PC-3 (cell line): ENCODE data around the gene RTTN. TPM values are rescaled to one million over a fixed set of nuclear protein-coding genes. Genes with fewer than 3 reads are reported as not detected.

ENCODE experiments used
- ATAC-seq: fragments of 200-7000 bp; cut with Tn5 transposase; 2 replicates; pipeline ENCODE4 v1.9.1; 2020; ENCODE audit warnings: mild to moderate bottlenecking, moderate library complexity
- BruUV-seq: library from RNA; stranded (reverse); fragments of 400-500 nt; replicated peaks from 2 replicates; lab custom pipeline; 2021; lab: Mats Ljungman, UMichigan
- CTCF ChIA-PET: fragments of 300-600 bp; sonication (Branson Sonifier 250); formaldehyde crosslinking; loops from one replicate; lab custom pipeline; 2022; ENCODE audit warnings: antibody characterized with exemption; lab: Charles Lee
- POLR2A ChIA-PET: fragments of 300-600 bp; sonication (Branson Sonifier 250); formaldehyde crosslinking; loops from one replicate; lab custom pipeline; 2022; ENCODE audit warnings: antibody characterized with exemption; ENCODE audit not compliant: unreplicated experiment; lab: Charles Lee
- DNase-seq: peaks from one replicate; pipeline ENCODE4 v3.0.0-alpha.2; 2015
- H2AFZ ChIP-seq: fragments of 300-600 bp; sonication (generic); 2 replicates; pipeline ENCODE4 v1.6.0; 2016; ENCODE audit warnings: antibody characterized with exemption, low read length
- H3F3A ChIP-seq: fragments of 300-600 bp; sonication (generic); one replicate; pipeline ENCODE4 v1.6.0; 2017; ENCODE audit warnings: antibody characterized with exemption, low read length, control low read depth, mild to moderate bottlenecking; ENCODE audit not compliant: unreplicated experiment
- H3K27ac ChIP-seq: fragments of 300-600 bp; sonication (generic); 2 replicates; pipeline ENCODE4 v1.5.1; 2016; ENCODE audit warnings: mild to moderate bottlenecking, low read length
- H3K27me3 ChIP-seq: fragments of 300-600 bp; sonication (generic); 2 replicates; pipeline ENCODE4 v1.6.1; 2016; ENCODE audit warnings: low read length, mixed read lengths
- H3K36me3 ChIP-seq: fragments of 300-600 bp; sonication (generic); 2 replicates; pipeline ENCODE4 v1.6.1; 2016; ENCODE audit warnings: low read depth, mixed run types, low read length, mixed read lengths
- H3K4me1 ChIP-seq: fragments of 300-600 bp; sonication (generic); 2 replicates; pipeline ENCODE4 v1.5.1; 2016; ENCODE audit warnings: low read length; ENCODE audit not compliant: insufficient read depth
- H3K4me2 ChIP-seq: fragments of 300-600 bp; sonication (generic); 2 replicates; pipeline ENCODE4 v1.6.0; 2016; ENCODE audit warnings: low read length
- H3K4me3 ChIP-seq: fragments of 300-600 bp; sonication (generic); 2 replicates; pipeline ENCODE4 v1.5.1; 2016; ENCODE audit warnings: mild to moderate bottlenecking, low read length, mixed read lengths
- H3K79me2 ChIP-seq: fragments of 300-600 bp; sonication (generic); 2 replicates; pipeline ENCODE4 v1.6.1; 2017; ENCODE audit warnings: low read length, mixed read lengths
- H3K9ac ChIP-seq: fragments of 300-600 bp; sonication (generic); 2 replicates; pipeline ENCODE4 v1.6.0; 2016; ENCODE audit warnings: mild to moderate bottlenecking, low read length
- H3K9me2 ChIP-seq: fragments of 300-600 bp; sonication (generic); replicated peaks from 2 replicates; pipeline ENCODE4 v1.6.1; 2016; ENCODE audit warnings: mixed run types, low read length, mixed read lengths
- H3K9me3 ChIP-seq: fragments of 300-600 bp; sonication (generic); 2 replicates; pipeline ENCODE4 v1.6.1; 2016; ENCODE audit warnings: low read length, mixed read lengths
- H4K20me1 ChIP-seq: fragments of 300-600 bp; sonication (generic); 2 replicates; pipeline ENCODE4 v1.6.1; 2016; ENCODE audit warnings: low read length, mixed read lengths
- EZH2 ChIP-seq: fragments of 300-600 bp; sonication (generic); IDR thresholded peaks from one replicate; pipeline ENCODE4 v1.6.1; 2017; ENCODE audit warnings: antibody characterized with exemption, mild to moderate bottlenecking, low read length; ENCODE audit not compliant: unreplicated experiment
- EZH2phosphoT487 ChIP-seq: fragments of 300-600 bp; sonication (generic); IDR thresholded peaks from 2 replicates; pipeline ENCODE4 v1.6.1; 2018; ENCODE audit warnings: mild to moderate bottlenecking, antibody characterized with exemption, low read length, borderline replicate concordance
- intact Hi-C: fragments of 100-400 bp; cut with micrococcal nuclease; formaldehyde crosslinking; loops from 2 replicates; pipeline ENCODE4 v1.9.0; 2023
- total RNA-seq: library from RNA; depleted of rRNA; stranded (reverse); fragments of >200 nt; gene quantifications from 2 replicates; pipeline ENCODE4 v1.2.3, GENCODE V29; 2014
- TF ChIP-seq, protein P1 (sequence below): fragments of 300-600 bp; sonication (generic); conservative IDR thresholded peaks from 2 replicates; pipeline ENCODE4 v1.5.1; 2017; ENCODE audit warnings: antibody characterized with exemption, low read depth, mild to moderate bottlenecking, low read length

RTTN gene
- total RNA-seq, 1 experiment from 2014 or later: 24.7 TPM

- no peak overlapping the region for H3K4me3 ChIP-seq
Measured at GRCh38 chr18:70044632-70045031, 160.9 kb downstream of the RTTN start.

GRCh38 chr18:70041459-70042050 lies 163.9 kb downstream of the RTTN start:
- intact Hi-C loops: loop anchor here (5.0 kb wide), 1 partner anchor 284 kb away; no protein-coding TSS in a partner anchor
- TF ChIP-seq, protein P1, sequence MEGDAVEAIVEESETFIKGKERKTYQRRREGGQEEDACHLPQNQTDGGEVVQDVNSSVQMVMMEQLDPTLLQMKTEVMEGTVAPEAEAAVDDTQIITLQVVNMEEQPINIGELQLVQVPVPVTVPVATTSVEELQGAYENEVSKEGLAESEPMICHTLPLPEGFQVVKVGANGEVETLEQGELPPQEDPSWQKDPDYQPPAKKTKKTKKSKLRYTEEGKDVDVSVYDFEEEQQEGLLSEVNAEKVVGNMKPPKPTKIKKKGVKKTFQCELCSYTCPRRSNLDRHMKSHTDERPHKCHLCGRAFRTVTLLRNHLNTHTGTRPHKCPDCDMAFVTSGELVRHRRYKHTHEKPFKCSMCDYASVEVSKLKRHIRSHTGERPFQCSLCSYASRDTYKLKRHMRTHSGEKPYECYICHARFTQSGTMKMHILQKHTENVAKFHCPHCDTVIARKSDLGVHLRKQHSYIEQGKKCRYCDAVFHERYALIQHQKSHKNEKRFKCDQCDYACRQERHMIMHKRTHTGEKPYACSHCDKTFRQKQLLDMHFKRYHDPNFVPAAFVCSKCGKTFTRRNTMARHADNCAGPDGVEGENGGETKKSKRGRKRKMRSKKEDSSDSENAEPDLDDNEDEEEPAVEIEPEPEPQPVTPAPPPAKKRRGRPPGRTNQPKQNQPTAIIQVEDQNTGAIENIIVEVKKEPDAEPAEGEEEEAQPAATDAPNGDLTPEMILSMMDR: no peak
- TF ChIP-seq EZH2phosphoT487: no peak
- no peak for TF ChIP-seq EZH2
- Histone ChIP-seq H3K9me3 (no peaks in the 10 kb centered on the region), H3K4me1 (peaks cover 25% of the 10 kb centered on the region), H3K9me2 (no peaks in the 10 kb centered on the region), H3K4me2 (no peak overlapping the region), H3K4me3 (no peak overlapping the region), H3K27ac (no peak overlapping the region), H2AFZ (no peak overlapping the region), H3K36me3 (no peaks in the 10 kb centered on the region), H3K9ac (no peak overlapping the region), H4K20me1 (no peaks in the 10 kb centered on the region), H3K27me3 (no peaks in the 10 kb centered on the region), H3K79me2 (no peaks in the 10 kb centered on the region), H3F3A (no peaks in the 10 kb centered on the region)
- DNase-seq (no peak), ATAC-seq (no peak)
- BruUV-seq: no TSS peak
- POLR2A ChIA-PET: no interaction called here
- CTCF ChIA-PET: no interaction called here

More at GRCh38 chr18:70044632-70045031, 160.9 kb downstream of the RTTN start:
- no peak overlapping the region for H3K9ac ChIP-seq
- ATAC-seq (peak; percentile 96), DNase-seq (peak; percentile 93)
- no peaks in the 10 kb centered on the region for H3K9me3 ChIP-seq
- BruUV-seq: no TSS peak
- no peak overlapping the region for H2AFZ ChIP-seq
- no peaks in the 10 kb centered on the region for H3K9me2 ChIP-seq
- peaks cover 25% of the 10 kb centered on the region for H3K4me1 ChIP-seq
- no peak for TF ChIP-seq EZH2
- no peak for TF ChIP-seq EZH2phosphoT487
- TF ChIP-seq, protein P1: no peak
- H3K27ac ChIP-seq: peak overlapping the region; percentile 71
- ChIA-PET CTCF (no interaction called here), POLR2A (no interaction called here)
- H3K36me3 ChIP-seq: 0 out of 2 replicates have a peak, but pooled peaks cover 3% of the 10 kb centered on the region
- no peaks in the 10 kb centered on the region for H3F3A ChIP-seq
- H3K79me2 ChIP-seq: no peaks in the 10 kb centered on the region
- H4K20me1 ChIP-seq: no peaks in the 10 kb centered on the region
- intact Hi-C loops: loop anchor here (2.0 to 5.0 kb wide), 2 partner anchors 128 to 287 kb away; no protein-coding TSS in a partner anchor
- H3K4me2 ChIP-seq: peak overlapping the region; percentile 24
- H3K27me3 ChIP-seq: no peaks in the 10 kb centered on the region

GRCh38 chr18:70039186-70039585 lies 166.3 kb downstream of the RTTN start:
- no peaks in the 10 kb centered on the region for H3K9me2 ChIP-seq
- intact Hi-C loops: no loop called here
- TF ChIP-seq EZH2 (no peak), EZH2phosphoT487 (no peak)
- TF ChIP-seq, protein P1: no peak
- no peak overlapping the region for H3K4me3 ChIP-seq
- no peak for DNase-seq
- H3K4me2 ChIP-seq: no peak overlapping the region
- no peak overlapping the region for H2AFZ ChIP-seq
- POLR2A ChIA-PET: no interaction called here
- H3K79me2 ChIP-seq: no peaks in the 10 kb centered on the region
- H3K9me3 ChIP-seq: no peaks in the 10 kb centered on the region
- H3K36me3 ChIP-seq: no peaks in the 10 kb centered on the region
- BruUV-seq: no TSS peak
- no peak overlapping the region for H3K27ac ChIP-seq
- H3F3A ChIP-seq: no peaks in the 10 kb centered on the region
- H4K20me1 ChIP-seq: no peaks in the 10 kb centered on the region
- no peak overlapping the region for H3K9ac ChIP-seq
- no peak for ATAC-seq
- CTCF ChIA-PET: no interaction called here
- H3K4me1 ChIP-seq: peaks cover 7% of the 10 kb centered on the region
- H3K27me3 ChIP-seq: no peaks in the 10 kb centered on the region
